H9 (cell line): Measurements from ENCODE around the gene SH3RF2. TPM values are rescaled to one million over a fixed set of nuclear protein-coding genes. Genes with fewer than 3 reads are reported as not detected.

ENCODE experiments used
- DNase-seq: peaks from one replicate; pipeline ENCODE4 v3.0.0-alpha.2; 2017
- H2AFZ ChIP-seq: one replicate; pipeline ENCODE4 v1.6.1; 2013; ENCODE audit warnings: mild to moderate bottlenecking, low read length, control low read depth, moderate library complexity
- H2AK5ac ChIP-seq: 2 replicates; pipeline ENCODE4 v1.6.1; 2013; ENCODE audit warnings: low read length, control low read depth, mixed read lengths; ENCODE audit not compliant: insufficient read length
- H2BK120ac ChIP-seq: one replicate; pipeline ENCODE4 v1.6.1; 2013; ENCODE audit warnings: low read depth, mild to moderate bottlenecking, low read length, control low read depth, inconsistent platforms; ENCODE audit not compliant: poor library complexity, severe bottlenecking
- H2BK12ac ChIP-seq: 2 replicates; pipeline ENCODE4 v1.6.1; 2013; ENCODE audit warnings: low read length, control low read depth, mixed read lengths, low read depth; ENCODE audit not compliant: insufficient read length
- H2BK15ac ChIP-seq: 2 replicates; pipeline ENCODE4 v1.6.1; 2013; ENCODE audit warnings: low read depth, low read length, control low read depth
- H2BK20ac ChIP-seq: one replicate; pipeline ENCODE4 v1.6.1; 2013; ENCODE audit warnings: low read depth, mild to moderate bottlenecking, low read length, control low read depth, inconsistent platforms; ENCODE audit not compliant: poor library complexity, severe bottlenecking
- H2BK5ac ChIP-seq: 2 replicates; pipeline ENCODE4 v1.6.1; 2013; ENCODE audit warnings: low read length, control low read depth, mixed read lengths; ENCODE audit not compliant: insufficient read length
- H3K14ac ChIP-seq: 2 replicates; pipeline ENCODE4 v1.6.1; 2013; ENCODE audit warnings: low read length, control low read depth; ENCODE audit not compliant: insufficient read depth
- H3K18ac ChIP-seq: 2 replicates; pipeline ENCODE4 v1.6.1; 2013; ENCODE audit warnings: low read depth, mild to moderate bottlenecking, mixed read lengths, low read length, control low read depth; ENCODE audit not compliant: insufficient read length
- H3K23ac ChIP-seq: 2 replicates; pipeline ENCODE4 v1.6.1; 2013; ENCODE audit warnings: low read length, control low read depth, mixed read lengths, low read depth; ENCODE audit not compliant: insufficient read length
- H3K23me2 ChIP-seq: 2 replicates; pipeline ENCODE4 v1.6.1; 2013; ENCODE audit warnings: low read depth, mild to moderate bottlenecking, mixed read lengths, low read length, control low read depth; ENCODE audit not compliant: insufficient read length, poor library complexity, severe bottlenecking
- H3K27ac ChIP-seq: 2 replicates; pipeline ENCODE4 v1.5.1; 2013; ENCODE audit warnings: low read length, control low read depth, mixed read lengths, low read depth; ENCODE audit not compliant: insufficient read length
- H3K27me3 ChIP-seq: 2 replicates; pipeline ENCODE4 v1.6.1; 2013; ENCODE audit warnings: low read length, control low read depth, inconsistent platforms; ENCODE audit not compliant: insufficient read depth
- H3K4ac ChIP-seq: 2 replicates; pipeline ENCODE4 v1.6.1; 2013; ENCODE audit warnings: low read depth, mild to moderate bottlenecking, control low read depth, inconsistent platforms, low read length, moderate library complexity
- H3K4me1 ChIP-seq: 2 replicates; pipeline ENCODE4 v1.6.1; 2013; ENCODE audit warnings: low read length, control low read depth, inconsistent platforms; ENCODE audit not compliant: insufficient read depth
- H3K4me2 ChIP-seq: 2 replicates; pipeline ENCODE4 v1.6.1; 2013; ENCODE audit warnings: low read length, control low read depth, mixed read lengths; ENCODE audit not compliant: insufficient read length, insufficient read depth
- H3K56ac ChIP-seq: 2 replicates; pipeline ENCODE4 v1.6.1; 2013; ENCODE audit warnings: low read depth, mild to moderate bottlenecking, mixed read lengths, low read length, control low read depth; ENCODE audit not compliant: insufficient read length
- H3K79me1 ChIP-seq: 2 replicates; pipeline ENCODE4 v1.6.1; 2013; ENCODE audit warnings: low read depth, mild to moderate bottlenecking, moderate library complexity, low read length, control low read depth, inconsistent platforms; ENCODE audit not compliant: insufficient read depth, poor library complexity, severe bottlenecking
- H3K79me2 ChIP-seq: 2 replicates; pipeline ENCODE4 v1.6.1; 2013; ENCODE audit warnings: low read length, control low read depth, inconsistent platforms; ENCODE audit not compliant: insufficient read depth
- H3K9ac ChIP-seq: 2 replicates; pipeline ENCODE4 v1.6.1; 2013; ENCODE audit warnings: low read length, control low read depth, mixed read lengths; ENCODE audit not compliant: insufficient read length; ENCODE audit errors: extremely low read depth
- H3K9me3 ChIP-seq: one replicate; pipeline ENCODE4 v1.6.1; 2013; ENCODE audit warnings: low read depth, low read length, inconsistent platforms; ENCODE audit not compliant: control insufficient read depth
- H3T11ph ChIP-seq: one replicate; pipeline ENCODE4 v1.6.1; 2013; ENCODE audit warnings: mild to moderate bottlenecking, low read length, control low read depth, inconsistent platforms
- H4K20me1 ChIP-seq: one replicate; pipeline ENCODE4 v1.6.1; 2013; ENCODE audit not compliant: control insufficient read depth, insufficient read length, insufficient read depth
- H4K5ac ChIP-seq: 2 replicates; pipeline ENCODE4 v1.6.1; 2013; ENCODE audit warnings: low read depth, mild to moderate bottlenecking, mixed read lengths, low read length, control low read depth; ENCODE audit not compliant: insufficient read length
- H4K8ac ChIP-seq: replicated peaks from 2 replicates; pipeline ENCODE4 v1.6.1; 2013; ENCODE audit warnings: low read length, control low read depth, mixed read lengths, low read depth; ENCODE audit not compliant: insufficient read length
- H4K91ac ChIP-seq: 2 replicates; pipeline ENCODE4 v1.6.1; 2013; ENCODE audit warnings: low read depth, mild to moderate bottlenecking, moderate library complexity, mixed read lengths, low read length, control low read depth; ENCODE audit not compliant: insufficient read length
- H3K27ac Mint-ChIP-seq, 3 experiments: 2 replicates in 2 of 3; 3 replicates in 1 of 3; pipeline ENCODE4 v1.8.0; 2020 to 2021; ENCODE audit warnings: mixed read lengths in 3 of 3, mild to moderate bottlenecking in 1 of 3, moderate library complexity in 1 of 3
- H3K27me3 Mint-ChIP-seq: 2 replicates; pipeline ENCODE4 v1.8.0; 2021; ENCODE audit warnings: low read depth, mild to moderate bottlenecking, moderate library complexity, mixed read lengths
- H3K36me3 Mint-ChIP-seq, 3 experiments: 2 replicates in 2 of 3; 3 replicates in 1 of 3; pipeline ENCODE4 v1.8.0; 2020 to 2021; ENCODE audit warnings: low read depth in 3 of 3, mixed read lengths in 3 of 3; ENCODE audit not compliant: insufficient read depth in 1 of 3
- H3K4me1 Mint-ChIP-seq, 2 experiments: 2 replicates each; pipeline ENCODE4 v1.8.0; 2020; ENCODE audit warnings: mixed read lengths in 2 of 2
- H3K4me3 Mint-ChIP-seq, 2 experiments: 2 replicates in 1 of 2; 3 replicates in 1 of 2; pipeline ENCODE4 v1.8.0; 2020 to 2021; ENCODE audit warnings: mild to moderate bottlenecking in 2 of 2, mixed read lengths in 2 of 2, moderate library complexity in 1 of 2
- H3K9me3 Mint-ChIP-seq, 2 experiments: 2 replicates in 1 of 2; 3 replicates in 1 of 2; pipeline ENCODE4 v1.8.0; 2020; ENCODE audit warnings: mild to moderate bottlenecking in 2 of 2, mixed read lengths in 2 of 2, moderate library complexity in 1 of 2
- CTCF ChIP-seq: fragments of 200-600 bp; sonication (generic); conservative IDR thresholded peaks from 3 replicates; pipeline ENCODE4 v1.8.0; 2021; ENCODE audit warnings: antibody characterized with exemption, mild to moderate bottlenecking
- total RNA-seq: library from RNA; stranded (reverse); gene quantifications from 2 replicates; pipeline ENCODE4 v1.2.1, GENCODE V29; 2021

SH3RF2 gene
- total RNA-seq, 1 experiment from 2014 or later: 0.66 TPM

- no peak overlapping the region for H3K4me3 Mint-ChIP-seq
- H4K5ac ChIP-seq: no peak overlapping the region
- no peak overlapping the region for H3K23ac ChIP-seq
- H4K20me1 ChIP-seq: no peaks in the 10 kb centered on the region
- no peak overlapping the region for H4K91ac ChIP-seq
- H3K9ac ChIP-seq: no peak overlapping the region
- H2BK5ac ChIP-seq: no peak overlapping the region
- no peak overlapping the region for H3K18ac ChIP-seq
- H4K8ac ChIP-seq: no peak overlapping the region
- no peaks in the 10 kb centered on the region for H3K9me3 ChIP-seq
- H3K36me3 Mint-ChIP-seq: no peaks in the 10 kb centered on the region; a peak in 1 of 7 replicates
- no peaks in the 10 kb centered on the region for H3K27me3 ChIP-seq
- no peak overlapping the region for H2BK15ac ChIP-seq
- no peak overlapping the region for H3K4me2 ChIP-seq
- no peak overlapping the region for H2AK5ac ChIP-seq
- no peaks in the 10 kb centered on the region for H3K27me3 Mint-ChIP-seq
- H3T11ph ChIP-seq: no peak overlapping the region
- no peak overlapping the region for H3K4ac ChIP-seq
- no peak overlapping the region for H3K27ac ChIP-seq
- no peaks in the 10 kb centered on the region for H3K4me1 ChIP-seq
- no peak overlapping the region for H2BK120ac ChIP-seq
- no peak for TF ChIP-seq CTCF
- H3K27ac Mint-ChIP-seq: no peak overlapping the region
- H3K79me1 ChIP-seq: no peaks in the 10 kb centered on the region
- no peak overlapping the region for H2BK12ac ChIP-seq
- no peak for DNase-seq
- H3K4me1 Mint-ChIP-seq: peaks cover 24 to 29% of the 10 kb centered on the region in 2 experiments
- H3K56ac ChIP-seq: no peak overlapping the region
- H3K23me2 ChIP-seq: no peaks in the 10 kb centered on the region
- H3K9me3 Mint-ChIP-seq: peaks cover 0 to 2% of the 10 kb centered on the region in 2 experiments; a peak in 1 of 5 replicates
- no peak overlapping the region for H3K14ac ChIP-seq
- no peak overlapping the region for H2AFZ ChIP-seq
- no peak overlapping the region for H2BK20ac ChIP-seq
- H3K79me2 ChIP-seq: no peaks in the 10 kb centered on the region
Observed at GRCh38 chr5:145917288-145917687, 19.1 kb upstream of the SH3RF2 start.
